22Rv1 (cell line): Measurements from ENCODE around the gene PLCD4.
A peak's percentile ranks its signal among the peaks of the same experiment; 100 is the strongest.

Experiments
- H3K27ac ChIP-seq: fragments of 450-650 bp; 2 replicates; pipeline ENCODE4 v1.5.1; 2017
- ZFX ChIP-seq: fragments of 450-650 bp; IDR thresholded peaks from 2 replicates; pipeline ENCODE4 v1.6.1; 2017; ENCODE audit warnings: antibody characterized with exemption, borderline replicate concordance
- TF ChIP-seq, protein P1 (sequence below): fragments of 450-650 bp; IDR thresholded peaks from 2 replicates; pipeline ENCODE4 v1.5.1; 2017; ENCODE audit warnings: mild to moderate bottlenecking

PLCD4 gene

DNA sequence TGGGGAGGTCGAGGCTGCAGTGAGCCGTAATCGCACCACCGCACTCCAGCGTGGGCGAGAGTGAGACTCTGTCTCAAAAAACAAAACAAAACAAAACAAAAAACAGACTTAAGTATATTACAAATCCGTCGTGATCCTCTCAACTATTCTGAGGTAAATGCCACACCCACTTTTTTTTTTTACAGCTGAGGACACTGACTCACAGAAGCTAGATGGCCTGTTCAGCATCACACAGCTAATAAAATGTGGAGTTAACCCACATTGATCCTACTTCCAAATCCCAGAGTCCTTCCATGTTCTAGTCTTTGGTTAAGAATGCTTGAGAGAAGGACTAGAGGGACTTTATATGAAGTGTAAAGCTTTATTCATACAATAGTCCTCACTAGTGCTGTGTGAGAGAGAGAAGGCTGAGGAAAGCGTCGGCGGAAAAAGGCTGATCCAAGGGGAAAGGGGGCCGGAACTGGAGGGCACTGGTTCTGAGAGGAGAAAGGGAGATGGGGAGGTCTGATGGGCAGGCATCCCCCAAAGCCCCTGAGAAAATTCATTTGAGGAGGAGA, 63.5 kb downstream of the PLCD4 start:
- TF ChIP-seq, protein P1, sequence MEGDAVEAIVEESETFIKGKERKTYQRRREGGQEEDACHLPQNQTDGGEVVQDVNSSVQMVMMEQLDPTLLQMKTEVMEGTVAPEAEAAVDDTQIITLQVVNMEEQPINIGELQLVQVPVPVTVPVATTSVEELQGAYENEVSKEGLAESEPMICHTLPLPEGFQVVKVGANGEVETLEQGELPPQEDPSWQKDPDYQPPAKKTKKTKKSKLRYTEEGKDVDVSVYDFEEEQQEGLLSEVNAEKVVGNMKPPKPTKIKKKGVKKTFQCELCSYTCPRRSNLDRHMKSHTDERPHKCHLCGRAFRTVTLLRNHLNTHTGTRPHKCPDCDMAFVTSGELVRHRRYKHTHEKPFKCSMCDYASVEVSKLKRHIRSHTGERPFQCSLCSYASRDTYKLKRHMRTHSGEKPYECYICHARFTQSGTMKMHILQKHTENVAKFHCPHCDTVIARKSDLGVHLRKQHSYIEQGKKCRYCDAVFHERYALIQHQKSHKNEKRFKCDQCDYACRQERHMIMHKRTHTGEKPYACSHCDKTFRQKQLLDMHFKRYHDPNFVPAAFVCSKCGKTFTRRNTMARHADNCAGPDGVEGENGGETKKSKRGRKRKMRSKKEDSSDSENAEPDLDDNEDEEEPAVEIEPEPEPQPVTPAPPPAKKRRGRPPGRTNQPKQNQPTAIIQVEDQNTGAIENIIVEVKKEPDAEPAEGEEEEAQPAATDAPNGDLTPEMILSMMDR, result no peak
- no peak for TF ChIP-seq ZFX
- H3K27ac ChIP-seq, result peak overlapping the region; percentile 80

DNA sequence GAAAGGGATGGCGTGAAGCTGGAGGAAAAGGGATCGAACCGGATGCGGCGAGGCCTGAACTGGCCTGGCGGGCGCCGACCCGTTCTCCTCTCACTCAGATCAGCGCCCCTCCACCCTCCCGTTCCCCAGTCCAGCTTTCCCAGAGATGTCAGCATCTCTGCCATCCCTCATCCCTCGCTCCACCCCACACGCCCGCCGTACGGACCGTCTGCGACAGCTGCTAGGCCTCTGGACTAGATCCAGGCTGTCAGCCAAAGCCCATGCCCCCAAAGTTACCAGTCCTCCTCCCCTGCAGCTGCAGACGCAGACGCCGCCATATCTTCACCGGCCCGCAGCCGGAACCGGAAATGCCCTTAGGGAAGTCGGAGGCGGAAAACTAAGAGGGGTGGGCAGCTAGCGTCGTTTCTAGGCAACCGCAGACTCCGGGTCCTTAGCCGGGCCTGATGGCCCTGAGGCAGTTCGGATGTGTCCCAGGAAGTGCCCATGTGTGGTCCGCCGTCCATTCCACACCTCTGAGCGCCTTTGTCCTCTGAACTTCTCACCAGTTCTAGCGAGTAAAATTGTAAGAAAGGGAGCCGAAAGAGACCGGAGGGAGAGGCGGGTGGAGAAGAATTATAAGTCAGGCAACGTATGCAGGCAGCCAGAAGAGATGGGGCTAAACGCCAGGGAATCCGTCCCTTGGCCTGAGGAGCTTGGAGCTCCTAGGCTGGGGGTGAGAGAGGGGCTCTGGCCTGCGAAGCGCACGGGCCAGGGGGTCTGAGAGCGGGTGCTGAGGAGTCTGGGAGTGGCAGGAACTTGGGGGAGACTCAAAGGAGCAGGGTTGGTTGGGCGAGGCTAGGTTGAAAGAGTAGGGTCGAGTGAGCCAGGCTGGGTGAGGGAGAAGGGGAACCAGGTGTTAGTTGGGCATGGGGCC, 64.2 kb downstream of the PLCD4 start, which contains the start of the genes RNF25 and STK36:
Gene RNF25 (minus strand): TSS at position 349 of the 913 bp plus-strand sequence. CDS start 32 bp downstream, at position 317.
Gene STK36 (plus strand): TSS at position 433 of the 913 bp plus-strand sequence. CDS start 744 bp downstream, outside the sequence.
- H3K27ac ChIP-seq, result peak within 1 kb of the TSS; percentile 80
- TF ChIP-seq, protein P1, result no peak
- TF ChIP-seq ZFX, result no peak

GRCh38 chr2:218679119-218679518, 71.4 kb downstream of the PLCD4 start:
- no peak for TF ChIP-seq ZFX
- TF ChIP-seq, protein P1, result no peak

DNA sequence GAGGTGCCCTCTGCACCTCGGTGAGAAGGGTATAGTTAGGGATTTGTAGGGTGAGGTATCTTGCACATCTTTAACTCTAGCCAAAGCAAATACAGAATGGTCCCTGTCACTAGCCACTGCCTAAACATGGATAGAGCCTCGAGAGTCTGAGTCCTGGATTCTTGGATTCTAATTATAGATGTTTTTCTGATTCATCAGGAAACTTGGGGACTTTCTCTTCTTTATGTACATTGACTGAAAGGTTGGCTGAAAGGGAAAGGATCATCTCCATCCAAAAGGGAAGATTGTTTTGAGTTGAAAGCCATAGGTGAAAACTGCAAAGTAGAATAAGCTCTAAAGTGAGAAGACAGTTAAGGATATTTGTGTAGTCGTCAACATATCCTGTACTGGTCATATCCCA, 72.4 kb downstream of the PLCD4 start:
- no peak overlapping the region for H3K27ac ChIP-seq
- TF ChIP-seq, protein P1, result no peak
- no peak for TF ChIP-seq ZFX

More at GRCh38 chr2:218679119-218679518, 71.4 kb downstream of the PLCD4 start:
- H3K27ac ChIP-seq, result no peak overlapping the region
